Liver (tissue), 9 donors: ENCODE data around the gene GABRA5. TPM values are rescaled to one million over a fixed set of nuclear protein-coding genes. Genes with fewer than 3 reads are reported as not detected.
A peak's percentile ranks its signal among the peaks of the same experiment; 100 is the strongest.

Experiments
- DNase-seq: peaks from one replicate; pipeline ENCODE4 v3.0.0-alpha.2; 2017; ENCODE audit warnings: low spot score
- H3K27ac ChIP-seq, 2 donors: one replicate each; pipeline ENCODE4 v1.7.0; 2013; ENCODE audit warnings: inconsistent platforms in 2 of 2, low read length in 2 of 2, control low read depth in 1 of 2, low read depth in 1 of 2, mild to moderate bottlenecking in 1 of 2
- H3K27me3 ChIP-seq, 4 donors: one replicate each; pipeline versions ENCODE4 v1.6.1 to v1.7.0; 2013; ENCODE audit warnings: low read length in 3 of 4, inconsistent platforms in 1 of 4, mild to moderate bottlenecking in 1 of 4, moderate library complexity in 1 of 4; ENCODE audit not compliant: control insufficient read depth in 4 of 4, insufficient read depth in 4 of 4
- H3K36me3 ChIP-seq, 4 donors: one replicate each; pipeline versions ENCODE4 v1.6.1 to v1.7.0; 2013; ENCODE audit warnings: low read length in 3 of 4, mild to moderate bottlenecking in 3 of 4, low read depth in 1 of 4, moderate library complexity in 1 of 4; ENCODE audit not compliant: control insufficient read depth in 4 of 4, insufficient read depth in 3 of 4
- H3K4me1 ChIP-seq, 4 donors: one replicate each; pipeline versions ENCODE4 v1.6.1 to v1.7.0; 2013; ENCODE audit warnings: low read length in 3 of 4, mild to moderate bottlenecking in 3 of 4, moderate library complexity in 1 of 4; ENCODE audit not compliant: control insufficient read depth in 4 of 4, insufficient read depth in 4 of 4
- H3K4me3 ChIP-seq, 3 donors: one replicate each; pipeline versions ENCODE4 v1.6.1 to v1.7.0; 2013; ENCODE audit warnings: low read length in 3 of 3, control low read depth in 1 of 3, low read depth in 1 of 3, mild to moderate bottlenecking in 1 of 3
- H3K9ac ChIP-seq, 2 donors: one replicate each; pipeline ENCODE4 v1.7.0; 2013; ENCODE audit warnings: low read length in 2 of 2, mild to moderate bottlenecking in 2 of 2, moderate library complexity in 2 of 2, control low read depth in 1 of 2, low read depth in 1 of 2
- H3K9me3 ChIP-seq, 4 donors: one replicate each; pipeline versions ENCODE4 v1.6.1 to v1.7.0; 2013; ENCODE audit warnings: low read length in 3 of 4; ENCODE audit not compliant: control insufficient read depth in 4 of 4
- ATF3 ChIP-seq: IDR thresholded peaks from 2 replicates; pipeline ENCODE4 v1.6.1; 2016; ENCODE audit warnings: antibody characterized with exemption
- CTCF ChIP-seq: fragments of 150-350 bp; IDR thresholded peaks from 2 replicates; pipeline ENCODE4 v1.5.1; 2017; ENCODE audit warnings: improper control_type of control experiment, low read depth, low read length; ENCODE audit not compliant: missing input control
- EGR1 ChIP-seq, 2 donors: IDR thresholded peaks; 2 replicates each; pipeline ENCODE4 v1.6.1; 2016 to 2018; ENCODE audit warnings: antibody characterized with exemption in 2 of 2, low read depth in 2 of 2
- FOXA1 ChIP-seq: IDR thresholded peaks from 2 replicates; pipeline ENCODE4 v1.6.1; 2016; ENCODE audit warnings: antibody characterized with exemption
- FOXA2 ChIP-seq: IDR thresholded peaks from 2 replicates; pipeline ENCODE4 v1.6.1; 2016; ENCODE audit warnings: antibody characterized with exemption
- GABPA ChIP-seq, 2 donors: IDR thresholded peaks in 1 of 2; conservative IDR thresholded peaks in 1 of 2; 2 replicates each; pipeline ENCODE4 v1.6.1; 2016; ENCODE audit warnings: antibody characterized with exemption in 2 of 2, mild to moderate bottlenecking in 1 of 2, moderate library complexity in 1 of 2
- HNF4A ChIP-seq, 2 donors: conservative IDR thresholded peaks; 2 replicates each; pipeline ENCODE4 v1.6.1; 2016; ENCODE audit warnings: antibody characterized with exemption in 2 of 2, mild to moderate bottlenecking in 2 of 2
- HNF4G ChIP-seq: IDR thresholded peaks from 2 replicates; pipeline ENCODE4 v1.6.1; 2016; ENCODE audit warnings: antibody characterized with exemption
- NR2F2 ChIP-seq: IDR thresholded peaks from 2 replicates; pipeline ENCODE4 v1.6.1; 2016; ENCODE audit warnings: antibody characterized with exemption
- RAD21 ChIP-seq, 2 donors: IDR thresholded peaks; 2 replicates each; pipeline ENCODE4 v1.6.1; 2016; ENCODE audit warnings: antibody characterized with exemption in 2 of 2, mild to moderate bottlenecking in 2 of 2
- RXRA ChIP-seq, 2 donors: IDR thresholded peaks; 2 replicates each; pipeline ENCODE4 v1.6.1; 2017 to 2018; ENCODE audit warnings: antibody characterized with exemption in 2 of 2, mild to moderate bottlenecking in 1 of 2
- SP1 ChIP-seq: IDR thresholded peaks from 2 replicates; pipeline ENCODE4 v1.6.1; 2018; ENCODE audit warnings: antibody characterized with exemption, mild to moderate bottlenecking
- TAF1 ChIP-seq: conservative IDR thresholded peaks from 2 replicates; pipeline ENCODE4 v1.6.1; 2016; ENCODE audit warnings: antibody characterized with exemption, mild to moderate bottlenecking
- YY1 ChIP-seq: IDR thresholded peaks from 2 replicates; pipeline ENCODE4 v1.6.1; 2016; ENCODE audit warnings: antibody characterized with exemption, mild to moderate bottlenecking
- WGBS: extraction: QIAGEN DNeasy Blood & Tissue Kit; methylation state at CpG from one replicate; pipeline ENCODE4 v1.1.7; 2013; 5-methylcytosine and 5-hydroxymethylcytosine counted together
- polyA plus RNA-seq, 2 donors: library from polyadenylated mRNA; stranded (reverse) in 1 of 2; unstranded in 1 of 2; fragments of 200-250 nt in 1 of 2; fragments of >200 nt in 1 of 2; fragmentation: Nextera tagmentation in 1 of 2; extraction: Ambion mirVana in 1 of 2; gene quantifications; one replicate each; pipeline versions ENCODE4 v1.2.1 to v1.2.3, GENCODE V29; 2013 to 2015
- total RNA-seq, 2 donors: library from RNA; depleted of rRNA; stranded (reverse); fragments of >200 nt; gene quantifications; one replicate each; pipeline ENCODE4 v1.2.3, GENCODE V29; 2014
- TF ChIP-seq, protein P1 (sequence below): IDR thresholded peaks from 2 replicates; pipeline ENCODE4 v1.6.1; 2016; ENCODE audit warnings: antibody characterized with exemption, mild to moderate bottlenecking
- TF ChIP-seq, protein P2 (sequence below): IDR thresholded peaks from 2 replicates; pipeline ENCODE4 v1.6.1; 2016; ENCODE audit warnings: antibody characterized with exemption
- donor health status: healthy.
- donor health status: healthy.
- donor health status: healthy.
- donor health status: healthy.
- donor health status: healthy.

The GABRA5 gene
- total and polyA plus RNA-seq, 4 donors = not detected

DNA sequence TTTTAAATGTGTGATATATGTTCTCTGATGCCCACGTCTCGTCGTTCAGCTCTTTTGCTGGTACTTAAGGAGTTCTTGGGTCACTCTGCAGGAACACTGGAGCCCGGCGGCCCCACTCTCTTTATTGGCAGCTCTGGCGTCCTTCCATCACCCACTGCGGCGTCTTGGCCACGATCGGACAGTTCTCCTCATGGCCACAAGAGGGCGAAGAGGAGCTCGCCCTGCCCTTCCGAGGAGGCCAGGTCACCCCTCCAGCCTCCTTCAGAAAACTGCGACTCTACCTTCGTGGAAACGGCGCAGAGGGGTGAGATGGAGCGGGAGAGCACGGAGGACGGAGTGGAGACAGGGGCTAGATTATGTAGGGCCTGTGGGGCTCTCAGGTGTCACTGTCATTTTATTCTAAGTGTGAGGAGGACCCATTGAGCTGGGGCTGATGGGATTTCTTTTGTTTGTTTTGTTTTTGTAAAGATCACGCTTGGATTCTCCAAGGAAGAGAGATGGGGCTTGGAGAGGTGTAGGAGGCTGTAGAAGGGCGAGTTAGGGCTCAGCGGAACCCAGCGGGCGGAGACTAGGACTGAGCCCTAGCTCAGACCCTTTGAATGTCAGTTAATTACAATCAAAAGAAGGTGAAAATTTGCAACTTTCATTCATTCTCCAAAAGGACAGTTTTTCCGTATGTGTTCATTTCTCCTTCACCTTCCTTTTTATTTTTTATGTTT, 28.0 kb upstream of the GABRA5 start:
- peak in 1 of 2 donors; percentile 32 for TF ChIP-seq RAD21 (IDR thresholded peaks at IDR 0.05)
- TF ChIP-seq SP1 = no peak
- no peak for TF ChIP-seq EGR1 (IDR thresholded peaks at IDR 0.05; ENCODE audit: low read depth in 2 of 2)
- peak; percentile 27 for TF ChIP-seq CTCF
- no peak for TF ChIP-seq GABPA (IDR thresholded peaks at IDR 0.05 in 1 of 2, conservative IDR thresholded peaks at IDR 0.05 in 1 of 2)
- no peaks in the 10 kb centered on the region for H3K4me1 ChIP-seq
- WGBS = 66% methylated on average over 26 of the region's 26 CpGs
- no peak for DNase-seq
- no peaks in the 10 kb centered on the region for H3K36me3 ChIP-seq
- H3K27ac ChIP-seq = no peak overlapping the region
- H3K9me3 ChIP-seq = peaks cover 0 to 8% (median 5%) of the 10 kb centered on the region in 4 donors
- no peak overlapping the region for H3K4me3 ChIP-seq
- H3K27me3 ChIP-seq = no peaks in the 10 kb centered on the region
- no peak overlapping the region for H3K9ac ChIP-seq

DNA sequence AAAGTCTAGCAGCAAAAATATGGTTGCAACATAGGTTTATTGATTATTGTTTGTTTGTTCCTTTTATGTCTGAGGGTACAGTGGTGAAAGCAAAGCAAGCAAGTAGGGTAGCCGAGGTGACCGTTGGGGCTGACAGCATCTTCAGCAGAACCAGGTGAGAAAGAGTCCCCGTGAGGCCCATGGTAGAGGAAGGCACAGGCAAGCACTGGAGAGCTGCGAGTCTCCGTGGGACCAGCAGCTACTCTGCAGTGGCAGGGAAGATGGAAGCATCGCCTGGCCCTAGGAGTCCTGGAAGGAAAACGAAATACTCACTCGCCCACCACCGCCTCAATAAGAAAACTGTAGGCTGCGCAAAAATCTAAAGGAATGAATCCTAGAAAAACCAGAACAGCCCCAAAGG, 25.3 kb upstream of the GABRA5 start:
- H3K27me3 ChIP-seq = no peaks in the 10 kb centered on the region
- TF ChIP-seq HNF4A (conservative IDR thresholded peaks at IDR 0.05) (no peak), RAD21 (IDR thresholded peaks at IDR 0.05) (no peak), TAF1 (no peak), EGR1 (IDR thresholded peaks at IDR 0.05; ENCODE audit: low read depth in 2 of 2) (no peak), RXRA (IDR thresholded peaks at IDR 0.05) (no peak), SP1 (no peak), HNF4G (no peak), YY1 (no peak), FOXA1 (no peak), FOXA2 (no peak), NR2F2 (no peak), CTCF (no peak), ATF3 (no peak)
- TF ChIP-seq, protein P1, sequence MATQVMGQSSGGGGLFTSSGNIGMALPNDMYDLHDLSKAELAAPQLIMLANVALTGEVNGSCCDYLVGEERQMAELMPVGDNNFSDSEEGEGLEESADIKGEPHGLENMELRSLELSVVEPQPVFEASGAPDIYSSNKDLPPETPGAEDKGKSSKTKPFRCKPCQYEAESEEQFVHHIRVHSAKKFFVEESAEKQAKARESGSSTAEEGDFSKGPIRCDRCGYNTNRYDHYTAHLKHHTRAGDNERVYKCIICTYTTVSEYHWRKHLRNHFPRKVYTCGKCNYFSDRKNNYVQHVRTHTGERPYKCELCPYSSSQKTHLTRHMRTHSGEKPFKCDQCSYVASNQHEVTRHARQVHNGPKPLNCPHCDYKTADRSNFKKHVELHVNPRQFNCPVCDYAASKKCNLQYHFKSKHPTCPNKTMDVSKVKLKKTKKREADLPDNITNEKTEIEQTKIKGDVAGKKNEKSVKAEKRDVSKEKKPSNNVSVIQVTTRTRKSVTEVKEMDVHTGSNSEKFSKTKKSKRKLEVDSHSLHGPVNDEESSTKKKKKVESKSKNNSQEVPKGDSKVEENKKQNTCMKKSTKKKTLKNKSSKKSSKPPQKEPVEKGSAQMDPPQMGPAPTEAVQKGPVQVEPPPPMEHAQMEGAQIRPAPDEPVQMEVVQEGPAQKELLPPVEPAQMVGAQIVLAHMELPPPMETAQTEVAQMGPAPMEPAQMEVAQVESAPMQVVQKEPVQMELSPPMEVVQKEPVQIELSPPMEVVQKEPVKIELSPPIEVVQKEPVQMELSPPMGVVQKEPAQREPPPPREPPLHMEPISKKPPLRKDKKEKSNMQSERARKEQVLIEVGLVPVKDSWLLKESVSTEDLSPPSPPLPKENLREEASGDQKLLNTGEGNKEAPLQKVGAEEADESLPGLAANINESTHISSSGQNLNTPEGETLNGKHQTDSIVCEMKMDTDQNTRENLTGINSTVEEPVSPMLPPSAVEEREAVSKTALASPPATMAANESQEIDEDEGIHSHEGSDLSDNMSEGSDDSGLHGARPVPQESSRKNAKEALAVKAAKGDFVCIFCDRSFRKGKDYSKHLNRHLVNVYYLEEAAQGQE = no peak
- TF ChIP-seq, protein P2, sequence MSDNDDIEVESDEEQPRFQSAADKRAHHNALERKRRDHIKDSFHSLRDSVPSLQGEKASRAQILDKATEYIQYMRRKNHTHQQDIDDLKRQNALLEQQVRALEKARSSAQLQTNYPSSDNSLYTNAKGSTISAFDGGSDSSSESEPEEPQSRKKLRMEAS = no peak
- no peak overlapping the region for H3K4me3 ChIP-seq
- WGBS = 51% methylated on average over 10 of the region's 10 CpGs
- H3K36me3 ChIP-seq = no peaks in the 10 kb centered on the region
- H3K9ac ChIP-seq = no peak overlapping the region
- peaks cover 0 to 8% (median 2%) of the 10 kb centered on the region in 4 donors for H3K9me3 ChIP-seq
- no peaks in the 10 kb centered on the region for H3K4me1 ChIP-seq
- no peak for DNase-seq
- H3K27ac ChIP-seq = no peak overlapping the region
